ENCODE results near the gene YBEY. TPM values are rescaled to one million over a fixed set of nuclear protein-coding genes. Genes with fewer than 3 reads are reported as not detected.

Gene YBEY
- total and polyA plus RNA-seq, 2 of the 13 experiments (the other 11 are each of a cell fraction or from before 2014, with no cell fraction given), result 6.5 to 8.9 TPM

DNA sequence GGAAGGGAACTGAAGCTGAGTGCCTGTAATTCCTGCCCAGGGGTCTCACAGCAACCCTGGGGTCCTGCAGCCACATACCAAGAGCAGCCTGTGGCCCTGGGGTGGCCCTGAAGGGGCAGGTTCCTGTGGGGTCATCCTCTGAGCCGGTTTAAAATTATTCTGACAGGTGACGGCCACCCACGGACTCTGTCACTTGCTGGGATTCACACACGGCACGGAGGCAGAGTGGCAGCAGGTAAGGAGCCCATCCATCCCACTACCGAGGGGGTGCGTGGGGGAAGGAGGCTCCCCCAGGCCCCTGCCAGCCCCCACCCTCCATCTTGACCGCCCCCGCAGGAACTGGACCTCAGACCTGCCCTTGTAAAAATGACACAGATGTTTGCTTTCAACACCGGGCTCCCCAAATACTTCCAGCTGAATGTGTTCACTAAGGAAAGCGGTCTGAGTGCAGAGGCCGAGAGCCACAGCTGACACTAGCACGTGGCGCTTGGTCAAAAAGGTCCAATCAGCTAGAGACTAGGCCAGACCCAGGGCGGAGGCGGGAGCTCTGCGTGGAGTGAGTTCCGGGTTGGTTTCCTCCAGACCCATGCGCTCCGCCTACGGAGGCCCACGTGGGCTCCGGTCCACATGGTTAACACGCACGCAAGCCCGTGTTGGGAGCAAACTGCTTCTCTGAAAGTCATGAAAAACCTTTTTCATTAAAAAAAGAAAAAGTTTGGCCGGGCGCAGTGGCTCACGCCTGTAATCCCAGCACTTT lies 10.0 kb downstream of the YBEY start (continued):
- TF ChIP-seq XRCC5 (optimal IDR thresholded peaks at IDR 0.05; ENCODE audit: low read length) (peak; percentile 36), DPF2 (CRISPR knock-in tag; IDR thresholded peaks at IDR 0.05; ENCODE audit: borderline replicate concordance, low read depth) (no peak), ZMYM4 (CRISPR knock-in tag; IDR thresholded peaks at IDR 0.05) (0 out of 2 replicates have a peak, but pooled peaks have one; percentile 10), ZNF598 (CRISPR knock-in tag; IDR thresholded peaks at IDR 0.05; ENCODE audit: borderline replicate concordance) (peak; percentile 59; the same call in 1 of the 2 replicates), ZNF441 (CRISPR knock-in tag; IDR thresholded peaks at IDR 0.05; ENCODE audit: borderline replicate concordance) (peak; percentile 46; the same call in 1 of the 2 replicates), UBTF (CRISPR knock-in tag; IDR thresholded peaks at IDR 0.05) (peak; percentile 50; the same call in 1 of the 2 replicates), ZBTB2 (CRISPR knock-in tag; IDR thresholded peaks at IDR 0.05; ENCODE audit: low read depth) (no peak), MYC (CRISPR knock-in tag; IDR thresholded peaks at IDR 0.05; ENCODE audit: borderline replicate concordance) (peak; percentile 95; the same call in 1 of the 2 replicates), PATZ1 (CRISPR knock-in tag; IDR thresholded peaks at IDR 0.05) (peak; percentile 41; the same call in 1 of the 2 replicates), BCL3 (CRISPR knock-in tag; IDR thresholded peaks at IDR 0.05) (peak; percentile 27; the same call in 1 of the 2 replicates), POLR2AphosphoS5 (IDR thresholded peaks at IDR 0.05; ENCODE audit: low read depth, low read length) (peak; percentile 58), HNRNPK (IDR thresholded peaks at IDR 0.05; ENCODE audit: low read depth, low read length, poor library complexity, severe bottlenecking) (no peak), GATA4 (IDR thresholded peaks at IDR 0.05; ENCODE audit: borderline replicate concordance, low read depth) (no peak)
- TF ChIP-seq, protein P1, sequence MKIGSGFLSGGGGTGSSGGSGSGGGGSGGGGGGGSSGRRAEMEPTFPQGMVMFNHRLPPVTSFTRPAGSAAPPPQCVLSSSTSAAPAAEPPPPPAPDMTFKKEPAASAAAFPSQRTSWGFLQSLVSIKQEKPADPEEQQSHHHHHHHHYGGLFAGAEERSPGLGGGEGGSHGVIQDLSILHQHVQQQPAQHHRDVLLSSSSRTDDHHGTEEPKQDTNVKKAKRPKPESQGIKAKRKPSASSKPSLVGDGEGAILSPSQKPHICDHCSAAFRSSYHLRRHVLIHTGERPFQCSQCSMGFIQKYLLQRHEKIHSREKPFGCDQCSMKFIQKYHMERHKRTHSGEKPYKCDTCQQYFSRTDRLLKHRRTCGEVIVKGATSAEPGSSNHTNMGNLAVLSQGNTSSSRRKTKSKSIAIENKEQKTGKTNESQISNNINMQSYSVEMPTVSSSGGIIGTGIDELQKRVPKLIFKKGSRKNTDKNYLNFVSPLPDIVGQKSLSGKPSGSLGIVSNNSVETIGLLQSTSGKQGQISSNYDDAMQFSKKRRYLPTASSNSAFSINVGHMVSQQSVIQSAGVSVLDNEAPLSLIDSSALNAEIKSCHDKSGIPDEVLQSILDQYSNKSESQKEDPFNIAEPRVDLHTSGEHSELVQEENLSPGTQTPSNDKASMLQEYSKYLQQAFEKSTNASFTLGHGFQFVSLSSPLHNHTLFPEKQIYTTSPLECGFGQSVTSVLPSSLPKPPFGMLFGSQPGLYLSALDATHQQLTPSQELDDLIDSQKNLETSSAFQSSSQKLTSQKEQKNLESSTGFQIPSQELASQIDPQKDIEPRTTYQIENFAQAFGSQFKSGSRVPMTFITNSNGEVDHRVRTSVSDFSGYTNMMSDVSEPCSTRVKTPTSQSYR (CRISPR knock-in tag; IDR thresholded peaks at IDR 0.05; ENCODE audit: borderline replicate concordance), result no peak
- TF ChIP-seq, protein P2, sequence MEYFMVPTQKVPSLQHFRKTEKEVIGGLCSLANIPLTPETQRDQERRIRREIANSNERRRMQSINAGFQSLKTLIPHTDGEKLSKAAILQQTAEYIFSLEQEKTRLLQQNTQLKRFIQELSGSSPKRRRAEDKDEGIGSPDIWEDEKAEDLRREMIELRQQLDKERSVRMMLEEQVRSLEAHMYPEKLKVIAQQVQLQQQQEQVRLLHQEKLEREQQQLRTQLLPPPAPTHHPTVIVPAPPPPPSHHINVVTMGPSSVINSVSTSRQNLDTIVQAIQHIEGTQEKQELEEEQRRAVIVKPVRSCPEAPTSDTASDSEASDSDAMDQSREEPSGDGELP (IDR thresholded peaks at IDR 0.05; ENCODE audit: borderline replicate concordance, low read depth), result peak; percentile 91; the same call in 1 of the 2 replicates
